Measurements from ENCODE around the gene ACP4.

The ACP4 gene

GRCh38 chr19:50826492-50827240 is 36.5 kb downstream of the ACP4 start:
- Histone ChIP-seq H3K9me2 (ENCODE audit: low read depth, low read length) (no peaks in the 10 kb centered on the region), H3K36me3 (ENCODE audit: insufficient read depth, low read length) (no peaks in the 10 kb centered on the region), H3K79me2 (ENCODE audit: insufficient read depth, low read length) (no peaks in the 10 kb centered on the region), H3K4me2 (ENCODE audit: low read length) (no peak overlapping the region), H3K9me3 (ENCODE audit: low read length) (no peaks in the 10 kb centered on the region), H2AFZ (ENCODE audit: low read length) (no peak overlapping the region), H3K27ac (ENCODE audit: low read depth, low read length, poor library complexity, severe bottlenecking) (no peak overlapping the region), H3K9ac (ENCODE audit: low read length) (no peak overlapping the region), H3K4me3 (ENCODE audit: low read depth, low read length, poor library complexity, severe bottlenecking) (no peak overlapping the region), H3K4me1 (ENCODE audit: insufficient read depth, low read length, severe bottlenecking) (no peaks in the 10 kb centered on the region), H4K20me1 (ENCODE audit: insufficient read depth, low read length) (no peaks in the 10 kb centered on the region), H3K27me3 (ENCODE audit: insufficient read depth, low read length) (no peaks in the 10 kb centered on the region; the same call in 1 of the 2 replicates), H3F3A (ENCODE audit: insufficient read depth, low read length) (no peaks in the 10 kb centered on the region)
- TF ChIP-seq EZH2 (IDR thresholded peaks at IDR 0.05; ENCODE audit: borderline replicate concordance, low read length): no peak
- no peak for TF ChIP-seq CTCF (IDR thresholded peaks at IDR 0.05; ENCODE audit: low read length)

DNA sequence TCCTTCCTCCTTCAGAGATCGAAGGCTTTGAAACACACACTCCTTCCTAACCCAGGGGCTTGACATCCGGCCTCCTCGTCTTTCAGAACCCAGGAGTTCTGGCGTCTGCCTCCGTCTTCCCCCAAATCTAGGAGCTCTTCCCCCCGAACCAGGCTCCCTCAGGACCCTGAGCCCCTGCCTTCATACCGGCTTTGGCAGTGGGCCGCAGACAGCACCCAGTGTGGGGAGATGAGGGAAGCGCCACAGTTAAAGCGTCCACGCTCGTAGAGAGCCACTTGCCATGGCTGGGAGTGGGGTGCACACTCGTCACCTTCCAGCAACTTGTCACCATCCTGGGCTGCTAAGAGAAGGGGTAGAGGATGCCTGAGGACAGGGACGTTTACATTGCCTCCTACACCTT is 37.3 kb downstream of the ACP4 start:
- Histone ChIP-seq H4K20me1 (ENCODE audit: insufficient read depth, low read length) (no peaks in the 10 kb centered on the region), H3K27ac (ENCODE audit: low read depth, low read length, poor library complexity, severe bottlenecking) (no peak overlapping the region), H3K9me2 (ENCODE audit: low read depth, low read length) (no peaks in the 10 kb centered on the region), H3K4me1 (ENCODE audit: insufficient read depth, low read length, severe bottlenecking) (no peaks in the 10 kb centered on the region), H2AFZ (ENCODE audit: low read length) (no peak overlapping the region), H3K4me2 (ENCODE audit: low read length) (no peak overlapping the region), H3K9me3 (ENCODE audit: low read length) (no peaks in the 10 kb centered on the region), H3K4me3 (ENCODE audit: low read depth, low read length, poor library complexity, severe bottlenecking) (no peak overlapping the region), H3K9ac (ENCODE audit: low read length) (no peak overlapping the region), H3F3A (ENCODE audit: insufficient read depth, low read length) (no peaks in the 10 kb centered on the region), H3K27me3 (ENCODE audit: insufficient read depth, low read length) (no peaks in the 10 kb centered on the region), H3K36me3 (ENCODE audit: insufficient read depth, low read length) (no peaks in the 10 kb centered on the region), H3K79me2 (ENCODE audit: insufficient read depth, low read length) (no peaks in the 10 kb centered on the region)
- TF ChIP-seq EZH2 (IDR thresholded peaks at IDR 0.05; ENCODE audit: borderline replicate concordance, low read length) (no peak), CTCF (IDR thresholded peaks at IDR 0.05; ENCODE audit: low read length) (no peak)

GRCh38 chr19:50829801-50830200 is 39.6 kb downstream of the ACP4 start:
- H3K27ac ChIP-seq (ENCODE audit: low read depth, low read length, poor library complexity, severe bottlenecking): no peak overlapping the region
- no peaks in the 10 kb centered on the region for H3K9me2 ChIP-seq (ENCODE audit: low read depth, low read length)
- H3K4me1 ChIP-seq (ENCODE audit: insufficient read depth, low read length, severe bottlenecking): no peaks in the 10 kb centered on the region
- no peak overlapping the region for H3K9ac ChIP-seq (ENCODE audit: low read length)
- no peak overlapping the region for H3K4me3 ChIP-seq (ENCODE audit: low read depth, low read length, poor library complexity, severe bottlenecking)
- no peaks in the 10 kb centered on the region for H4K20me1 ChIP-seq (ENCODE audit: insufficient read depth, low read length)
- no peak overlapping the region for H2AFZ ChIP-seq (ENCODE audit: low read length)
- H3K27me3 ChIP-seq (ENCODE audit: insufficient read depth, low read length): peaks cover under 1% of the 10 kb centered on the region; the same call in 1 of the 2 replicates
- TF ChIP-seq EZH2 (IDR thresholded peaks at IDR 0.05; ENCODE audit: borderline replicate concordance, low read length) (no peak), CTCF (IDR thresholded peaks at IDR 0.05; ENCODE audit: low read length) (no peak)
- H3K4me2 ChIP-seq (ENCODE audit: low read length): no peak overlapping the region
- H3K9me3 ChIP-seq (ENCODE audit: low read length): no peaks in the 10 kb centered on the region
- no peaks in the 10 kb centered on the region for H3K79me2 ChIP-seq (ENCODE audit: insufficient read depth, low read length)
- H3K36me3 ChIP-seq (ENCODE audit: insufficient read depth, low read length): no peaks in the 10 kb centered on the region
- no peaks in the 10 kb centered on the region for H3F3A ChIP-seq (ENCODE audit: insufficient read depth, low read length)

All from OCI-LY1 (cell line).